DOHH2 (cell line): ENCODE results near the gene COMMD4.
"Not testable (repeated sequence)": the region's sequence is repeated elsewhere in the genome, so short reads cannot be mapped to it uniquely, and the experiment has no call there.

ENCODE experiments used
- H3F3A ChIP-seq: fragments of 200-600 bp; sonication (generic), shearing (Covaris generic); 2 replicates; pipeline ENCODE4 v1.6.0; 2016; ENCODE audit warnings: antibody characterized with exemption, mild to moderate bottlenecking; ENCODE audit not compliant: control insufficient read depth, insufficient read depth
- H3K27ac ChIP-seq: fragments of 200-600 bp; sonication (generic); 2 replicates; pipeline ENCODE4 v1.5.1; 2014; ENCODE audit warnings: low read depth, mild to moderate bottlenecking, low read length, moderate library complexity
- H3K27me3 ChIP-seq: fragments of 200-600 bp; sonication (generic); 2 replicates; pipeline ENCODE4 v1.6.1; 2014; ENCODE audit warnings: mild to moderate bottlenecking, low read length, mixed read lengths; ENCODE audit not compliant: control insufficient read depth
- H3K36me3 ChIP-seq: fragments of 200-600 bp; sonication (generic); 2 replicates; pipeline ENCODE4 v1.6.1; 2014; ENCODE audit warnings: mild to moderate bottlenecking, low read length, moderate library complexity, mixed read lengths; ENCODE audit not compliant: control insufficient read depth
- H3K4me1 ChIP-seq: fragments of 200-600 bp; sonication (generic); 2 replicates; pipeline ENCODE4 v1.6.1; 2014; ENCODE audit warnings: mild to moderate bottlenecking, low read length, mixed read lengths; ENCODE audit not compliant: control insufficient read depth
- H3K4me2 ChIP-seq: fragments of 200-600 bp; sonication (generic); 2 replicates; pipeline ENCODE4 v1.6.0; 2014; ENCODE audit warnings: mild to moderate bottlenecking, low read length, moderate library complexity
- H3K4me3 ChIP-seq: fragments of 200-600 bp; sonication (generic); 2 replicates; pipeline ENCODE4 v1.5.1; 2014; ENCODE audit warnings: mild to moderate bottlenecking, low read length, mixed read lengths
- H3K79me2 ChIP-seq: fragments of 200-600 bp; sonication (generic); 2 replicates; pipeline ENCODE4 v1.6.1; 2014; ENCODE audit warnings: mild to moderate bottlenecking, low read length, mixed read lengths; ENCODE audit not compliant: control insufficient read depth
- H3K9me2 ChIP-seq: fragments of 200-600 bp; sonication (generic); replicated peaks from 2 replicates; pipeline ENCODE4 v1.6.1; 2014; ENCODE audit warnings: mild to moderate bottlenecking, low read length, mixed read lengths; ENCODE audit not compliant: control insufficient read depth
- H3K9me3 ChIP-seq: fragments of 200-600 bp; sonication (generic); 2 replicates; pipeline ENCODE4 v1.6.1; 2014; ENCODE audit warnings: antibody characterized with exemption, low read length, mixed read lengths; ENCODE audit not compliant: control insufficient read depth, insufficient read depth
- H4K20me1 ChIP-seq: fragments of 200-600 bp; sonication (generic); 2 replicates; pipeline ENCODE4 v1.6.0; 2014; ENCODE audit warnings: low read depth, mild to moderate bottlenecking, antibody characterized with exemption, low read length, moderate library complexity; ENCODE audit not compliant: control insufficient read depth, insufficient read depth
- EZH2phosphoT487 ChIP-seq: fragments of 200-600 bp; sonication (generic); IDR thresholded peaks from 2 replicates; pipeline ENCODE4 v1.6.1; 2017; ENCODE audit warnings: borderline replicate concordance, mild to moderate bottlenecking, antibody characterized with exemption, low read length, moderate library complexity, mixed read lengths
- TF ChIP-seq, protein P1 (sequence below): fragments of 200-600 bp; sonication (generic); IDR thresholded peaks from one replicate; pipeline ENCODE4 v1.5.1; 2014; ENCODE audit warnings: antibody characterized with exemption, mild to moderate bottlenecking, low read depth, low read length; ENCODE audit not compliant: poor library complexity, severe bottlenecking

Gene COMMD4

DNA sequence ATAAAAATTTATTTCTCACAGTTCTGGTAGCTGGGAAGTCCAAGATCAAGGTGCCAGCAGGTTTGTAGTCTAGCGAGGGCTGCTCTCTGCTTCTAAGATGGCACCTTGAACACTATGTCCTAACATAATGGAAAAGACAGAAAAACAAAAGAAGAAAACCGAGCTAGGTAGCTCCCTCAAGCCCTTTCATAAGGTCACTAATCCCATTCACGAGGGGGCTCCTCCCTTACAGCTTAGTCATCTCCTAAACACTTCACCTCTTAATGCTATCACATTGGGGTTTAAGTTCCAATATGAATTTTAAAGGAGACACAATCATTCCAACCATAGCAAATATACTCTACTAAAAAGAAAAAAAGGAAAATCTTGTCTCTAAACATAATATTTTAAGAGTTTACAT, 29.7 kb upstream of the COMMD4 start:
- H3K79me2 ChIP-seq = no peaks in the 10 kb centered on the region
- H3K36me3 ChIP-seq = no peaks in the 10 kb centered on the region

DNA sequence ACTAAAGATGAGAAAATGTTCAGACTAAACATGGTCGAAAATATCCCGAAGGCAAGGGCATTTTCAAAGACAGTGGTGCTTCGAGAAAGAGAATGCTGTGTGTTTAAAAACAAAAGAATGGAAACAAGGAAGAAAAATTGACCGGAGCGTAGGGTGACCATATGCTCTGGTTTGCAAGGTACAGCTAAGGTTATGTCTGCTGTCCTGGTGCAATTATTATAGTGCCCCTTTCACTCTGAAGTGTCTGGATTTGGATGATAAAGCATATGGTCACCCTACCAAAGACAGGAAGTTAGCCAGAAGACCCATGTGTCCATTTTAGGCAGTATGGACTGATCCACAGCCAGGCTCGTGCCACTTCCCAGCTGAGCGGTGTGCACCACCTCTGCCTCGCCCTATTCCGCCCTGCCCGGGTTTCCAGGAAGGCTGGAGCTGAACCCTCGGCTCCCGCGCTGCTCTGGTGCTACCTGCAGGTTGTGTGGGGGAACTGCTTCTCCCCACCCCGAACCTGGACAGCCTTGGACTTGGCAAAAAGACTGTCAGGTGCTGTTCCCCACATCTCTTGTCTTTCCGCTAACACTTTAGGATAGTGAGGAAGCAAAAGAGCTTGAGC, 28.0 kb upstream of the COMMD4 start:
- H3K4me3 ChIP-seq = no peak overlapping the region
- H4K20me1 ChIP-seq = no peaks in the 10 kb centered on the region
- no peaks in the 10 kb centered on the region for H3K9me3 ChIP-seq
- no peaks in the 10 kb centered on the region for H3K36me3 ChIP-seq
- H3K4me1 ChIP-seq = no peaks in the 10 kb centered on the region
- no peak overlapping the region for H3K4me2 ChIP-seq
- H3K27me3 ChIP-seq = peaks cover 43% of the 10 kb centered on the region
- no peaks in the 10 kb centered on the region for H3K79me2 ChIP-seq
- no peaks in the 10 kb centered on the region for H3F3A ChIP-seq
- H3K27ac ChIP-seq = no peak overlapping the region
- no peak for TF ChIP-seq EZH2phosphoT487
- TF ChIP-seq, protein P1, sequence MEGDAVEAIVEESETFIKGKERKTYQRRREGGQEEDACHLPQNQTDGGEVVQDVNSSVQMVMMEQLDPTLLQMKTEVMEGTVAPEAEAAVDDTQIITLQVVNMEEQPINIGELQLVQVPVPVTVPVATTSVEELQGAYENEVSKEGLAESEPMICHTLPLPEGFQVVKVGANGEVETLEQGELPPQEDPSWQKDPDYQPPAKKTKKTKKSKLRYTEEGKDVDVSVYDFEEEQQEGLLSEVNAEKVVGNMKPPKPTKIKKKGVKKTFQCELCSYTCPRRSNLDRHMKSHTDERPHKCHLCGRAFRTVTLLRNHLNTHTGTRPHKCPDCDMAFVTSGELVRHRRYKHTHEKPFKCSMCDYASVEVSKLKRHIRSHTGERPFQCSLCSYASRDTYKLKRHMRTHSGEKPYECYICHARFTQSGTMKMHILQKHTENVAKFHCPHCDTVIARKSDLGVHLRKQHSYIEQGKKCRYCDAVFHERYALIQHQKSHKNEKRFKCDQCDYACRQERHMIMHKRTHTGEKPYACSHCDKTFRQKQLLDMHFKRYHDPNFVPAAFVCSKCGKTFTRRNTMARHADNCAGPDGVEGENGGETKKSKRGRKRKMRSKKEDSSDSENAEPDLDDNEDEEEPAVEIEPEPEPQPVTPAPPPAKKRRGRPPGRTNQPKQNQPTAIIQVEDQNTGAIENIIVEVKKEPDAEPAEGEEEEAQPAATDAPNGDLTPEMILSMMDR = peak; percentile 38
- H3K9me2 ChIP-seq = no peaks in the 10 kb centered on the region

More for the DNA sequence above, 29.7 kb upstream of the COMMD4 start:
- H3K9me3 ChIP-seq = no peaks in the 10 kb centered on the region
- H3K4me1 ChIP-seq = no peaks in the 10 kb centered on the region
- no peaks in the 10 kb centered on the region for H3K9me2 ChIP-seq
- no peaks in the 10 kb centered on the region for H3F3A ChIP-seq
- H3K4me2 ChIP-seq = no peak overlapping the region
- no peak overlapping the region for H3K4me3 ChIP-seq
- H4K20me1 ChIP-seq = no peaks in the 10 kb centered on the region
- no peak overlapping the region for H3K27ac ChIP-seq
- H3K27me3 ChIP-seq = peaks cover 43% of the 10 kb centered on the region
- TF ChIP-seq, protein P1 = no peak
- no peak for TF ChIP-seq EZH2phosphoT487

DNA sequence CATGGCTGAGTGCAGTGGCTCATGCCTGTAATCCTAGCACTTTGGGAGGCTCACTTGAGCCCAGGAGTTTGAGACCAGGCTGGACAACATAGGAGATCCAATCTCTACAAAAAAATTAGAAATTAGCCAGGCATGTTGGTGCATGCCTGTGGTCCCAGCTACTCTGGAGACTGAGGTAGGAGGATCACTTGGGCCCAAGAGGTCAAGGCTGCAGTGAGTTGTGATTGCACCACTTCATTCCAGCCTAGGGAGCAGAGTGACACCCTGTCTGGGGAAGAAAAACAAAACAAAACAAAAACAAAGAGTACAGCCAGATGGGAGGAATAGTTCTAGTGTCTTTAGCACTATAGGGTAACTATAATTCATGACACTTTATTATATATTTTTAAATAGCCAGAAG, 26.2 kb upstream of the COMMD4 start:
- no peak overlapping the region for H3K4me2 ChIP-seq

DNA sequence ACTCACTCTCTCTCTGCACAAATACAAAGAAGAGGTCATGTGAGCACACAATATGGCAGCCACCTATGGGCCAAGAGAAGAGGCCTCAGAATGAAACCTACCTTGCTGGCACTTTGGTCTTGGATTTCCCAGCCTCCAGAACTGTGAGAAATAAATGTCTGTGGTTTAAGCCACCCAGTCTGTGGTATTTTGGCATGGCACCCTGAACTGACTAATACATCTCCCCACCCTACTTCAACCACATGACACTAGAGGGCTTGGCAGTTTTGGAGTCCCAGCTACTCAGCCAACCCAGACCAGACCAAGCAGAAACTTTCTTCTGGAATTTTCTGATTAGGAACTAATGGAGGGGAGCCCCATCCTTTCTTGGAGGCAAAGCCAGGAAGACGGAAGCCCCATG, 23.3 kb upstream of the COMMD4 start:
- H3K4me2 ChIP-seq, H3K27ac ChIP-seq, H4K20me1 ChIP-seq: not testable (repeated sequence)

More for the DNA sequence above, 26.2 kb upstream of the COMMD4 start:
- no peaks in the 10 kb centered on the region for H3K36me3 ChIP-seq
- H3K27ac ChIP-seq = no peak overlapping the region
- H4K20me1 ChIP-seq = no peaks in the 10 kb centered on the region
- no peaks in the 10 kb centered on the region for H3K79me2 ChIP-seq
- no peak overlapping the region for H3K4me3 ChIP-seq
- no peaks in the 10 kb centered on the region for H3K9me3 ChIP-seq
- no peaks in the 10 kb centered on the region for H3K9me2 ChIP-seq
- TF ChIP-seq, protein P1 = no peak
- no peak for TF ChIP-seq EZH2phosphoT487
- no peaks in the 10 kb centered on the region for H3F3A ChIP-seq
- H3K27me3 ChIP-seq = peaks cover 32% of the 10 kb centered on the region
- H3K4me1 ChIP-seq = no peaks in the 10 kb centered on the region

More for the DNA sequence above, 23.3 kb upstream of the COMMD4 start:
- H3K9me3 ChIP-seq, H3K4me3 ChIP-seq, H3K9me2 ChIP-seq, H3K79me2 ChIP-seq, H3F3A ChIP-seq, H3K36me3 ChIP-seq, H3K4me1 ChIP-seq: not testable (repeated sequence)
- peaks cover 18% of the 10 kb centered on the region for H3K27me3 ChIP-seq
